IPS-NIHi7 (cell line): ENCODE results near the gene MELK.
"Not testable (repeated sequence)": the region's sequence is repeated elsewhere in the genome, so short reads cannot be mapped to it uniquely, and the experiment has no call there.

Experiments used
- DNase-seq: peaks from one replicate; pipeline ENCODE4 v3.0.0; 2012; ENCODE audit warnings: mixed read lengths; ENCODE audit errors: extremely low spot score

Gene MELK

GRCh38 chr9:36572515-36573418 lies at the start of gene MELK:
TSS of gene MELK (plus strand) at chr9:36572895. CDS start at chr9:36581682, 8,787 bp downstream.
- DNase-seq = peak; percentile 81

DNA sequence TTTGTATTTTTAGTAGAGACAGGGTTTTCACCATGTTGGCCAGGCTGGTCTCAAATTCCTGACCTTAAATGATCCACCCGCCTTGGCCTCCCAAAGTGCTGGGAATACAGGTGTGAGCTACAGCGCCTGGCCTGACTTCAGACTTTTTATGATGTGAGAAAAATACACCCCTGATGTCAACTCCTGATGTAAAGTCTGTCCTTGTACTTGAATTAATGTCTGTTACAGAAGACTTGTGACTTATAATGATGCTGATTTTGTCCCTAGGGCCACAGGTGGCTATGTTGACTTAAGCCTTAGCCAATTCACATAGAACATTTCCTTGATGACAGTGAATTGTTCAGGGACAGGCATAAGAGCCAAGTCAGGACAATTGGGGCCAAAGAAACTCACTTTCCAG lies 42.5 kb upstream of the MELK start:
- DNase-seq = no peak

GRCh38 chr9:36532353-36532752 lies 40.3 kb upstream of the MELK start:
- DNase-seq = no peak

- DNase-seq = not testable (repeated sequence)
These were observed 39.0 kb upstream of the MELK start for GRCh38 chr9:36533726-36534125.

GRCh38 chr9:36535107-36535506 lies 37.6 kb upstream of the MELK start:
- DNase-seq = no peak

DNA sequence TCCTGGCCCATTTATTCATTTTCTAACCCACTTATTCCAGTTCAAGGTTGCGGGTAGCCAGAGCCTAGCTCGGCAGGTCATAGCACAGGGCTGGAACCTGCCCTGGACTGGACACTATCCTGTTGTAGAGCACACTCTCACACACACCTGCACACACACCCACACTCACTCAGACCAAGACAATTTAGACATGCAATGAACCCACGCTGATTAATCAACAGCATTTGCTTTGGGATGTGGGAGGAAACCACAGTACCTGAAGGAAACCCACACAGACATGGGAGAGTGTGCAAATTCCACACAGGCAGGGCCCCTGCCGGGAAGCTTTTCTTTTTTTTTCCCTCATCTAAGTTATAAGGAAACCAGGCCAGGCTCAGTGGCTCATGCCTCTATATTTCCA lies 34.8 kb upstream of the MELK start:
- no peak for DNase-seq

DNA sequence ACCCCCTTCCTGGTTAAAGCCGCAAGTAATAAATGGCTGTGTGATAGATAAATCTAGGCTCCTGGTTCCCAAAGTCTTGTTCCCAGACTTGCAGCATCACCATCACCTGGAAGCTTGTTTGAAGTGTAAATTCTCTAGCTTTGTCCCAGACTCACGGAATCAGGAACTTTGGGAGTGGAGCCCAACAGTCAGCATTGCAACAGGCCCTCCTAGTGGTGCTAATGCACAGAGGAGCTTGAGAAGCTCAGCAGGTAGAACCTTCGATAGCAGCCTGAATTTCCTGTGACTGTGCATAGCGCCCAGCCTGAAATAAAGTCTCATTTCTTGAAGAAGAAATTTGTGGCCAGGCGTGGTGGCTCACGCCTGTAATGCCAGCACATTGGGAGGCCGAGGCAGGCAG lies 30.3 kb upstream of the MELK start:
- DNase-seq = peak; percentile 48

GRCh38 chr9:36543916-36544315 lies 28.8 kb upstream of the MELK start:
- no peak for DNase-seq

GRCh38 chr9:36547598-36547997 lies 25.1 kb upstream of the MELK start:
- DNase-seq = no peak

- no peak for DNase-seq
These were observed 24.2 kb upstream of the MELK start for GRCh38 chr9:36548454-36548853.

DNA sequence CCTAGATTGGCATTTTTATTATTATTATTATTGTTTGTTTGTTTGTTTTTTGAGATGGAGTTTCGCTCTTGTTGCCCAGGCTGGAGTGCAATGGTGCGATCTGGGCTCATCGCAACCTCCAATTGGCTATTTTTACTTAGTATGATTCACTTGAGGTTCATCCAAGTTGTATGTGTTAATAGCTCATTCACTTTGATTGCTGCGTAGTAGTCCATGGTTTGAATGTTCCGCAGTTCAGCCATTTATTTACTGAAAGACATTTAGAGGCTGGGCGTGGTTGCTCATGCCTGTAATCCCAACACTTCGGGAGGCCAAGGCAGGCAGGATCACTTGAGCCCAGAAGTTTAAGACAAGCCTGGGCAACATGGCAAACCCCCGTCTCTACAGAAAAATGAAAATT lies 22.6 kb upstream of the MELK start:
- DNase-seq = no peak

DNA sequence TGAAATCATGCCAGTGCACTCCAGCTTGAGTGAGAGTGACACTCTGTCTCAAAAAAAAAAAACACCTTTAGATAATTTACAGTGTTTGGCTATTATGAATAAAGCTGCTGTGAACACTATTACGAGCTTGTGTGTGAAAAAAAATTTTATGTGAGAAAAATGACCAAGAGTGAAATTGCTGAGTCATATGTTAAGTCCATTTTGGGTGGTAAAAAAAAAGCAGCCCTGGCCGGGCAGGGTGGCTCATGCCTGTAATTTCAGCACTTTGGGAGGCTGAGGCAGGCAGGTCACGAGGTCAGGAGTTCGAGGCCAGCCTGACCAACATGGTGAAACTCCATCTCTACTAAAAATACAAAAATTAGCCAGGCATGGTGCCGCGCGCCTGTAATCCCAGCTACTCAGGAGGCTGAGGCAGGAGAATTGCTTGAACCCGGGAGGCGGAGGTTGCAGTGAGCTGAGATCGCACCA lies 22.0 kb upstream of the MELK start:
- not testable (repeated sequence) for DNase-seq

DNA sequence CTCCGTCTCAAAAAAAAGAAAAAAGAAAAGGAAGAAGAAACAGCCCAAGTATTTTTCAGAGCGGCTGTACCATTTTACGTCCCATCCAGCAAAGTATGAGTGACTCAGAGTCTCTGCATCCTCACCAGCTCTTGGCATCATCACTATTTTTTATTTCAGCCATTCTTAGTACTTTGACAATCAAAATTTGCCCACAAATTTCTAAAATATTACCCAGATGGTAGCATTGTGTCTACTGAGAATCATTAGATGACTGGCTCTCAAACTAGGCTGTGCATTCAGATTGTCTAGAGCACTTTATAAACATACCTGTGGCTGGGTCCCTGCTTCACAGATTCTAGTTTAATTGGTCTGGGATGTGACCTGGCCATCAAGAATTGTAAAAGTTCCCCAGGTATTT lies 21.6 kb upstream of the MELK start:
- no peak for DNase-seq

DNA sequence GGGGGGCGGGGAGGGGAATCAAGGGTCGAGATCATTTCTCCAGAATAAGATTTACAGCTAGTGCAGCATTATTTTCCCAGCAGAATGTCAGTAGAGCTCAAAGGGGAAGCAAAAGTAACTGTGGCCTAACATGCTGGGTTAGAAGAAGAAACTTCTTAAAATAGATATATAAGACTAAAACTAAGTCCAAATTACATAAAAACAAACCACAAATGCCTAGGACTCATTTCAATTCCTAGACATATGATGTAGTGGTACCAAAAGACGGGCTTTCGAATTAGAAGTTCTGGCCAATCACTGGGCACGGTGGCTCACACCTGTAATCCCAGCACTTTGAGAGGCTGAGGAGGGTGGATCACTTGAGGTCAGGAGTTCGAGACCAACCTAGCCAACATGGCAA lies 20.8 kb upstream of the MELK start:
- DNase-seq = no peak

- DNase-seq = no peak
These were observed 13.5 kb upstream of the MELK start for GRCh38 chr9:36559036-36559695.

GRCh38 chr9:36560771-36561170 lies 11.9 kb upstream of the MELK start:
- DNase-seq = no peak

- DNase-seq = not testable (repeated sequence)
These were observed 9.9 kb upstream of the MELK start for GRCh38 chr9:36562801-36563200.

DNA sequence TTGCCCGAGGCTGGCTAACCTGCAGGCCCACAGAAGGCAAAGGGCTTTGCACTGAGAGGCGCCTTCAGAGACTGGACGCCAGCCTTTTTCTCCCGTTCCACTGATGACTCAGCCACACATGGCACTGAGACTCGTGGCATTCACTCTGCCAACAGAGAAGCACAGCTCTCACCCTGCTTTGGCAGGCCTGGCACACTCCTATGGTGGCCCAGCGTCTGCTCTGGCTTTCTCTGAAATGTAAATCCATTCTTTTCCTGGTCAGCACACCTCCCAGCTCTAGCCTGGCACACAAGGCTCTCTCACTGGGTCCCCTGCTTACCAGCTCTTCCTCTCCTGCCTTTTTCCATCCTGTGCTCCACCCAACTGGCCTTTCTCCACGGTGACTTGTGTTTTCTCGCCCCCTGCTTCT lies 5.9 kb upstream of the MELK start:
- DNase-seq = no peak

GRCh38 chr9:36568681-36569080 lies 4.0 kb upstream of the MELK start:
- not testable (repeated sequence) for DNase-seq

- no peak for DNase-seq
These were observed 1.4 kb upstream of the MELK start for GRCh38 chr9:36571333-36571732.

DNA sequence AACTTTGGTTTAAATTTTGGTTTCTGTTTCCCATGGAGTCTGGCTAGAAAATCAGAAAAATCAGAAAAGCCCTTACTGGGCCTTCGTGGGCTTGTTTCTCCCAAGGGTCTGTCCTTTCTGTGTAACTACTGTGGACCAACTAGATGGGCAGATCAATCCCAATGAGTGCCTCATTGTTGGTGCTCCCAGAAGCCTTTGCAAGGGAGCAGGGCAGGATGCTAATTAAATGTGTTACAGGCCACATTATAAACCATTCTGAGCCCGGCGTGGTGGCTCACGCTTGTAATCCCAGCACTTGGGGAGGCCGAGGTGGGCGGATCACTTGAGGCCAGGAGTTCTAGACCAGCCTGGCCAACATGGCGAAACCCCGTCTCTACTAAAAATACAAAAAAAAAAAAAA lies 1.4 kb downstream of the MELK start:
- DNase-seq = not testable (repeated sequence)

GRCh38 chr9:36575411-36575882 lies 2.8 kb downstream of the MELK start:
- no peak for DNase-seq

- no peak for DNase-seq
These were observed 4.2 kb downstream of the MELK start for GRCh38 chr9:36576866-36577265.
